GM18520 (cell line): ENCODE data around the gene EIF3B.
"Not testable (repeated sequence)": the region's sequence is repeated elsewhere in the genome, so short reads cannot be mapped to it uniquely, and the experiment has no call there.

ENCODE experiments used
- ATAC-seq: cut with Tn5 transposase; IDR thresholded peaks from one replicate; pipeline ENCODE4 v1.9.1; 2021; ENCODE audit not compliant: unreplicated experiment

The EIF3B gene

GRCh38 chr7:2354186-2354938 lies at the start of gene EIF3B:
TSS of gene EIF3B (plus strand) at chr7:2354827. CDS start at chr7:2354922, 95 bp downstream.
- peak; percentile 80 for ATAC-seq

- not testable (repeated sequence) for ATAC-seq
Measured at GRCh38 chr7:2305258-2305657, 49.4 kb upstream of the EIF3B start.

- no peak for ATAC-seq
Measured at GRCh38 chr7:2306688-2307087, 47.9 kb upstream of the EIF3B start.

- ATAC-seq, result peak; percentile 35
Measured at GRCh38 chr7:2307690-2308107, 46.9 kb upstream of the EIF3B start.

GRCh38 chr7:2309889-2310331 lies 44.7 kb upstream of the EIF3B start:
- no peak for ATAC-seq

- no peak for ATAC-seq
Measured at GRCh38 chr7:2312267-2312929, 42.2 kb upstream of the EIF3B start.

GRCh38 chr7:2313450-2314208 lies 41.0 kb upstream of the EIF3B start:
- ATAC-seq, result no peak

- peak; percentile 73 for ATAC-seq
Measured at GRCh38 chr7:2314209-2314955, 40.2 kb upstream of the EIF3B start, which contains the start of gene SNX8. TSS of gene SNX8 (minus strand) at chr7:2314441. CDS start at chr7:2314421, 20 bp downstream.

- ATAC-seq, result not testable (repeated sequence)
Measured at GRCh38 chr7:2314956-2315530, 39.6 kb upstream of the EIF3B start.

- no peak for ATAC-seq
Measured at GRCh38 chr7:2315787-2316186, 38.8 kb upstream of the EIF3B start.

- no peak for ATAC-seq
Measured at GRCh38 chr7:2316578-2316977, 38.0 kb upstream of the EIF3B start.

GRCh38 chr7:2317556-2318293 lies 36.9 kb upstream of the EIF3B start:
- ATAC-seq, result no peak

- ATAC-seq, result no peak
Measured at GRCh38 chr7:2321020-2321419, 33.6 kb upstream of the EIF3B start.

GRCh38 chr7:2325162-2325561 lies 29.5 kb upstream of the EIF3B start:
- no peak for ATAC-seq

- ATAC-seq, result no peak
Measured at GRCh38 chr7:2326951-2327350, 27.7 kb upstream of the EIF3B start.

GRCh38 chr7:2330493-2330892 lies 24.1 kb upstream of the EIF3B start:
- ATAC-seq, result no peak

- ATAC-seq, result no peak
Measured at GRCh38 chr7:2331707-2332106, 22.9 kb upstream of the EIF3B start.

GRCh38 chr7:2332606-2333231 lies 21.9 kb upstream of the EIF3B start:
- not testable (repeated sequence) for ATAC-seq

GRCh38 chr7:2336626-2337299 lies 17.9 kb upstream of the EIF3B start:
- ATAC-seq, result no peak
